A549 treated with CORT108297 at 1 μM for 4 hours (cell line): ENCODE results near the gene KDM5D. TPM values are rescaled to one million over a fixed set of nuclear protein-coding genes. Genes with fewer than 3 reads are reported as not detected.

Experiments
- total RNA-seq: library from RNA; stranded (reverse); fragments of 200-300 nt; extraction: Qiagen RNA extraction; gene quantifications from 5 replicates; pipeline ENCODE4 v1.2.3, GENCODE V29; 2022

Gene KDM5D
- 6.4 to 8.3 TPM (median 7.4 TPM) in 5 replicates for total RNA-seq

DNA sequence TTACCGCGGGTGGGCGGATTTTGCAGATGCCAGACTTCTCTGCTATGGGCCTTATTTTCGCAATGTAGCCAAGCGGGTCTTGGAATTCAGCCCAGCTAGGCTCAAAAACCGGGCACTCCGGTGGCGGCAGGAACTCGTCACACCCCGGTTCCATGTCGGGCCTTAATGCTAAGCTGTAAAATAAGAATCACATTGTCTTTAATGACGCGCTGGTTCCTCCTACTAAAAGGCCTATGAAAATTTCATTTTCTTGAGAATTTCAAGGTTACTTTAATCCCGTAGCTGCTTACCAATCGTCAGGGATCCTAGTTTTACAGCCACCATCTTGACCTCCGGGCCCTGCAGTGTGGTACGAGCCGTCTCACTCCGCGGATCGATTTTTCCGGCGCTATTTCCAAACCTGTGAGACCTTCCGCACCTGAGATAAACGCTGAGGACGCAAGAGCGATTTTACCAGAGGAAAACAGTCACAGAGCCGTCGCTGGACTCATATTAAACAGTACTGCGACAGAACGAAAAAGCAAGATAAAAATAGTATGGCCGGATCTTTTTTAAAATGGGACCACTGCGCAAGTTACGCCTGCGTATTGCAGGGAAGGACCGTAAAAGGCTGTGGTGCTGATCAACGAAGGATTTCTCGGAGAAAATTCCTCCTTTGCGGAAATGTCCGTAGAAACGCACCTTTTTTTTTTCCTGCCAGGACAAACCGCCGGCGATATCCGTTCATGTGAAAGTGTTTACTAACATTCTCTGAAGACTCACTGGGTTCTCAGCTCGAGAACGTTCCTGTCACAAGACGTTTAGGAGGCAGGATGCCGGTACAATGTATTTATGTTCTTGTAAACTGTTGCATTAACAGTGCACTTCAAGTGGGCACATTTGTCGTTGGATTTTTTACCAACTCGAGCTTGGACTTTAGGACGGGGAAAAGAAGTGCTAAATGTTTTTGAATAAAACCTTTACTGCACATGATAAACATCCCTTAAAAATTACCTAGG is at the start of gene KDM5D:
TSS of gene KDM5D (minus strand) at position 346 of the 998 bp plus-strand sequence. CDS start at position 154, 192 bp downstream.

